ENCODE measurements around the gene NHEJ1.

- TF ChIP-seq CTCF (IDR thresholded peaks at IDR 0.05): no peak
- TF ChIP-seq POLR2AphosphoS5 (IDR thresholded peaks at IDR 0.05; ENCODE audit: insufficient read depth in 1 of 2, low read depth in 1 of 2): no peak
- no peak for TF ChIP-seq POLR2A (IDR thresholded peaks at IDR 0.05)
Measured at GRCh38 chr2:219165058-219165911, 4.7 kb upstream of the NHEJ1 start.

Data from vagina (tissue), 2 donors.